PC-9 (cell line): Measurements from ENCODE around the gene DDX41. TPM values are rescaled to one million over a fixed set of nuclear protein-coding genes. Genes with fewer than 3 reads are reported as not detected.
"Not testable (repeated sequence)": the region's sequence is repeated elsewhere in the genome, so short reads cannot be mapped to it uniquely, and the experiment has no call there.

Experiments used
- Bru-seq: library from RNA; stranded (reverse); fragments of 400-500 nt; gene quantifications from one replicate; lab custom pipeline; 2021; lab: Mats Ljungman, UMichigan
- BruChase-seq, 2 experiments: library from RNA; stranded (reverse); fragments of 400-500 nt; gene quantifications; one replicate each; lab custom pipeline; 2021; lab: Mats Ljungman, UMichigan
- BruUV-seq: library from RNA; stranded (reverse); fragments of 400-500 nt; replicated peaks from 2 replicates; lab custom pipeline; 2021; lab: Mats Ljungman, UMichigan
- CTCF ChIA-PET: fragments of 300-600 bp; sonication (Branson Sonifier 250); formaldehyde crosslinking; loops from one replicate; lab custom pipeline; 2022; ENCODE audit warnings: antibody characterized with exemption; lab: Charles Lee
- POLR2A ChIA-PET: fragments of 300-600 bp; sonication (Branson Sonifier 250); formaldehyde crosslinking; loops from one replicate; lab custom pipeline; 2022; ENCODE audit warnings: antibody characterized with exemption; ENCODE audit not compliant: unreplicated experiment; lab: Charles Lee
- DNase-seq, 2 experiments: peaks; one replicate each; pipeline versions ENCODE4 v3.0.0 to v3.0.0-alpha.2; 2015 to 2022; ENCODE audit warnings: mixed read lengths in 1 of 2
- H2AFZ ChIP-seq: fragments of 200-600 bp; sonication (generic); 2 replicates; pipeline ENCODE4 v1.8.1; 2017; ENCODE audit warnings: antibody characterized with exemption
- H3F3A ChIP-seq: fragments of 200-600 bp; sonication (generic); 2 replicates; pipeline ENCODE4 v1.8.1; 2017; ENCODE audit warnings: antibody characterized with exemption, mild to moderate bottlenecking, low read depth; ENCODE audit not compliant: insufficient read depth
- H3K27ac ChIP-seq: fragments of 200-600 bp; sonication (generic); 2 replicates; pipeline ENCODE4 v1.6.1; 2016; ENCODE audit warnings: mixed run types
- H3K27me3 ChIP-seq: fragments of 200-600 bp; sonication (generic); 2 replicates; pipeline ENCODE4 v1.6.1; 2016; ENCODE audit warnings: low read depth, mixed run types; ENCODE audit not compliant: insufficient read depth
- H3K36me3 ChIP-seq: fragments of 200-600 bp; sonication (generic); 2 replicates; pipeline ENCODE4 v1.6.1; 2016; ENCODE audit warnings: low read depth, mixed run types
- H3K4me1 ChIP-seq: fragments of 200-600 bp; sonication (generic); replicated peaks from 2 replicates; pipeline ENCODE4 v1.6.1; 2016; ENCODE audit warnings: mixed run types; ENCODE audit not compliant: insufficient read depth
- H3K4me2 ChIP-seq: fragments of 200-600 bp; sonication (generic); 2 replicates; pipeline ENCODE4 v1.6.1; 2017; ENCODE audit warnings: mixed run types
- H3K4me3 ChIP-seq: fragments of 200-600 bp; sonication (generic); 2 replicates; pipeline ENCODE4 v1.6.1; 2016; ENCODE audit warnings: mixed run types
- H3K79me2 ChIP-seq: fragments of 200-600 bp; sonication (generic); 2 replicates; pipeline ENCODE4 v1.6.1; 2017; ENCODE audit warnings: low read depth, mixed run types
- H3K9me2 ChIP-seq: fragments of 200-600 bp; sonication (generic); 2 replicates; pipeline ENCODE4 v1.8.1; 2017; ENCODE audit warnings: mild to moderate bottlenecking; ENCODE audit not compliant: insufficient read depth
- H3K9me3 ChIP-seq: fragments of 200-600 bp; sonication (generic); 2 replicates; pipeline ENCODE4 v1.8.1; 2016; ENCODE audit warnings: low read depth; ENCODE audit not compliant: insufficient read depth
- H4K20me1 ChIP-seq: fragments of 200-600 bp; sonication (generic); 2 replicates; pipeline ENCODE4 v1.8.1; 2017; ENCODE audit not compliant: insufficient read depth
- CTCF ChIP-seq: fragments of 200-600 bp; sonication (generic); conservative IDR thresholded peaks from 2 replicates; pipeline ENCODE4 v1.6.1; 2017; ENCODE audit warnings: mixed run types, antibody characterized with exemption, mild to moderate bottlenecking, moderate library complexity
- EZH2 ChIP-seq: fragments of 200-600 bp; sonication (generic); IDR thresholded peaks from 2 replicates; pipeline ENCODE4 v1.8.0; 2017; ENCODE audit warnings: antibody characterized with exemption, low read depth
- intact Hi-C: fragments of 100-400 bp; cut with micrococcal nuclease; formaldehyde crosslinking; loops from one replicate; pipeline ENCODE4 v1.10.0; 2022; ENCODE audit not compliant: unreplicated experiment
- long read RNA-seq: library from polyadenylated mRNA; stranded (forward); transcript quantifications from one replicate; pipeline ENCODE4 v2.0.0, GENCODE V29; 2022
- total RNA-seq: library from RNA; stranded (reverse); gene quantifications from 2 replicates; pipeline ENCODE4 v1.2.3, GENCODE V29; 2021

The DDX41 gene
- total RNA-seq (90.8 and 93.1 TPM in 2 replicates), Bru-seq, nascent RNA (percentile 66 among the genes with signal in this experiment), BruChase-seq, experiment 1, labeled RNA remaining after a 2-hour chase (percentile 82 among the genes with signal in this experiment), BruChase-seq, experiment 2, labeled RNA remaining after a 6-hour chase (percentile 90 among the genes with signal in this experiment)
- long read RNA-seq, transcript DDX41-201 (16 exons, 2,137 nt): minor isoform, 7 of 69 reads
- long read RNA-seq, transcript DDX41-208 (17 exons, 2,607 nt): major isoform, 51 of 69 reads
- long read RNA-seq, partial matches to known transcripts: 6 of 69 reads
- long read RNA-seq, other reads (novel, unspliced or antisense): 4 of 69 reads

DNA sequence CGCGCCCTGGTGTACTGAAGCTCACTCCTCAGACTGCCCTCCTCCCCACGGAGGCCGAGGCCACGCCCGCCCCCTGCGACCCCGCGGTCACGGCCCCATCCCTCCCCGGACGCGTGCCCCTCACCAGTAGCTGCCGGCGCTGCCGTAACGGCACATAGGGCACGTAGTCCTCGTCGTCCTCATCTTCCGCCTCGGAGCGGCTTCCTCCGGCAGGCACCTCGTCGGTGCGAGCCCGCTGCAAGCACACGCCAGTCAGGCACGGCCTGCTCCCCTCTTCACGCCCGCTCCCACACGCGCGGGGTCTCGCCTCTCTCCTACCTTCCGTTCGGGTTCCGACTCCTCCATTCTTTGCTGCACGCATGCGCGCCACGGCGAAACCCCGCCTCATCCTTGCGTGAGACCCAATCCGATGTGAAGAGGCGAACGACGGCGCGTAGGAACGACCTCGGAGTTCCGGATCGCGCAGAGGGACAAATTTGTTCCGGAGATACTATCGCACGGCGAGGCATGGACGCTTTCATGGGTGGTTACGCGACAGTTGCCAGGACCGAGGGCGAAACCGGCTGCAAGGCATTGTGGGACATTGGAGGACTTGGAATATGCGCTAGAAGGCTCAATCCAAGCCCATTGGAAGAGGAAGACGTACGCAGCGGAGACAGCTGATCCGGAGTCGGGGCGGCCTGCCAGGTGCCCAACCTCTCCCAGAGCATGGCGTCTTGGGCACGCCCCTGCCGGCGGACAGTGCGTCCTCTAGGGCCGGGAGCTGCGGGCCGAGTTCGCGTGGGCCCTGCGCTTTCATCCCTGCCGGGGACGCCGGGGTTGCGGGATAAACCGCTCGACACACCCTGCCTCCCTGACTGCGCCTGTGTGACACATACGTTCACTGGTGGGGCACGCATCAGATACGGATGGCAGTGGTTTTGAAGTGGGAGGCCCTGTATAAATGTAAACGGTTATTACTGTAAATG, at the start of gene DDX41:
Gene DDX41 (minus strand): TSS at position 361 of the 968 bp plus-strand sequence. CDS start 16 bp downstream, at position 345.
- peaks cover 27% of the 10 kb centered on the region for H3K79me2 ChIP-seq
- peak within 1 kb of the TSS; percentile 18 for H3K27ac ChIP-seq
- H3K27me3 ChIP-seq: no peaks in the 10 kb centered on the region
- BruUV-seq: no TSS peak
- H3F3A ChIP-seq: peaks cover 7% of the 10 kb centered on the region; the same call in 1 of the 2 replicates
- POLR2A ChIA-PET: interaction anchor here (0.6 to 0.9 kb wide), 3 partner anchors 19 to 133 kb away, joined by 3 to 8 read pairs (median 6); partner anchors contain the start of gene PDLIM7
- H3K9me2 ChIP-seq: no peaks in the 10 kb centered on the region
- H3K9me3 ChIP-seq: no peaks in the 10 kb centered on the region
- no peak for TF ChIP-seq EZH2
- TF ChIP-seq CTCF: no peak
- CTCF ChIA-PET: interaction anchor here (1.0 to 1.2 kb wide), 2 partner anchors 29 to 148 kb away, joined by 4 read pairs; no protein-coding TSS in a partner anchor
- peak within 1 kb of the TSS; percentile 99 for H3K4me2 ChIP-seq
- H4K20me1 ChIP-seq: no peaks in the 10 kb centered on the region
- peak within 1 kb of the TSS; percentile 82 for H2AFZ ChIP-seq
- H3K36me3 ChIP-seq: peaks cover 9% of the 10 kb centered on the region
- peaks cover 18% of the 10 kb centered on the region for H3K4me1 ChIP-seq
- intact Hi-C loops: loop anchor here (1.0 to 5.0 kb wide), 5 partner anchors 20 to 510 kb away; partner anchors contain the start of genes PDLIM7, PRELID1, RAB24 and TMED9
- peak within 1 kb of the TSS; percentile 93 for H3K4me3 ChIP-seq
- DNase-seq: peak; percentile 96 to 98

DNA sequence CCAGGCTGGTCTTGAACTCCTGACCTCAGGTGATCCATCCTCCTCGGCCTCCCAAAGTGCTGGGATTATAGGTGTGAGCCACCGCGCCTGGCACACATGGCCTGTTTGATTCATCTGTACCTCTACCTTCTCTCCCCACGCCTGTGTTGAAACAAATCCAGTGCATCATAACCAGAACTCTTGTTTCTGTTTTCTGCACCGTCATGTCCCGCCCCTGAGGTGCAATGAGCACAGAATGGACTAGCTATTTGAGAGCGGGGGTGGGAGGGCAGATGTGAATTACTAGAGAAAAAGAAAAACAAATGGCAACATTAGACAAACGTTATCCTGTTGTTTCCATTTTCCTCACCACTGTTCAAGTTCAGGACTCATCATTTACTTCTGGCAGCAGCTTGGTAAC, 48.3 kb upstream of the DDX41 start:
- H3K79me2 ChIP-seq: no peaks in the 10 kb centered on the region
- no peaks in the 10 kb centered on the region for H3K36me3 ChIP-seq
- H3K4me3 ChIP-seq: no peak overlapping the region
- no peaks in the 10 kb centered on the region for H3K4me1 ChIP-seq
- peaks cover 29% of the 10 kb centered on the region for H3K27me3 ChIP-seq
- H3F3A ChIP-seq: no peaks in the 10 kb centered on the region
- H3K9me2 ChIP-seq: no peaks in the 10 kb centered on the region
- ChIA-PET POLR2A (no interaction called here), CTCF (no interaction called here)
- no peak overlapping the region for H3K4me2 ChIP-seq
- DNase-seq: no peak
- no peak for TF ChIP-seq EZH2
- TF ChIP-seq CTCF: no peak
- no peak overlapping the region for H3K27ac ChIP-seq
- BruUV-seq: no TSS peak
- no peaks in the 10 kb centered on the region for H3K9me3 ChIP-seq
- no peak overlapping the region for H2AFZ ChIP-seq
- H4K20me1 ChIP-seq: no peaks in the 10 kb centered on the region
- intact Hi-C loops: no loop called here

DNA sequence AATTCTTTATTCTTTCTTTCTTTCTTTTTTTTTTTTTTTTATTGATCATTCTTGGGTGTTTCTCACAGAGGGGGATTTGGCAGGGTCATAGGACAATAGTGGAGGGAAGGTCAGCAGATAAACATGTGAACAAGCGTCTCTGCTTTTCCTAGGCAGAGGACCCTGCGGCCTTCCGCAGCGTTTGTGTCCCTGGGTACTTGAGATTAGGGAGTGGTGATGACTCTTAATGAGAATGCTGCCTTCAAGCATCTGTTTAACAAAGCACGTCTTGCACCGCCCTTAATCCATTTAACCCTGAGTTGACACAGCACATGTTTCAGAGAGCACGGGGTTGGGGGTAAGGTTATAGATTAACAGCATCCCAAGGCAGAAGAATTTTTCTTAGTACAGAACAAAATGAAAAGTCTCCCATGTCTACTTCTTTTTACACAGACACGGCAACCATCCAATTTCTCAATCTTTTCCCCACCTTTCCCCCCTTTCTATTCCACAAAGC, 42.7 kb upstream of the DDX41 start:
- H3K4me3 ChIP-seq, BruUV-seq, H2AFZ ChIP-seq, intact Hi-C loops, H3F3A ChIP-seq, H3K36me3 ChIP-seq, H3K9me3 ChIP-seq, H3K27ac ChIP-seq, H3K4me2 ChIP-seq, CTCF ChIA-PET, POLR2A ChIA-PET, H3K79me2 ChIP-seq, H4K20me1 ChIP-seq, H3K9me2 ChIP-seq, DNase-seq: not testable (repeated sequence)
- Histone ChIP-seq H3K4me1 (peaks cover 13% of the 10 kb centered on the region), H3K27me3 (peaks cover 17% of the 10 kb centered on the region)
